GOT3 (cell line): ENCODE measurements around the gene MUSTN1.

Experiments used
- DNase-seq: peaks from one replicate; lab custom pipeline; 2025; ENCODE audit warnings: mixed read lengths; lab: John Stamatoyannopoulos, UW

The MUSTN1 gene

GRCh38 chr3:52834871-52835501 lies at the start of gene MUSTN1:
Gene MUSTN1 (minus strand): TSS chr3:52835019. CDS start chr3:52834948, 71 bp downstream.
- DNase-seq, result no peak

- DNase-seq, result no peak
Observed at GRCh38 chr3:52882377-52882776, 47.6 kb upstream of the MUSTN1 start.

- no peak for DNase-seq
Observed at GRCh38 chr3:52881871-52882270, 47.1 kb upstream of the MUSTN1 start.

GRCh38 chr3:52880474-52880873 lies 45.7 kb upstream of the MUSTN1 start:
- DNase-seq, result no peak

- no peak for DNase-seq
Observed at GRCh38 chr3:52880047-52880446, 45.2 kb upstream of the MUSTN1 start.

- no peak for DNase-seq
Observed at GRCh38 chr3:52879581-52879980, 44.8 kb upstream of the MUSTN1 start.

- no peak for DNase-seq
Observed at GRCh38 chr3:52879090-52879489, 44.3 kb upstream of the MUSTN1 start.

- no peak for DNase-seq
Observed at GRCh38 chr3:52877085-52877484, 42.3 kb upstream of the MUSTN1 start.

- DNase-seq, result no peak
Observed at GRCh38 chr3:52874864-52875587, 40.2 kb upstream of the MUSTN1 start.

GRCh38 chr3:52874160-52874701 lies 39.4 kb upstream of the MUSTN1 start:
- DNase-seq, result no peak

GRCh38 chr3:52873433-52874159 lies 38.8 kb upstream of the MUSTN1 start:
- DNase-seq, result no peak

GRCh38 chr3:52872245-52872644 lies 37.4 kb upstream of the MUSTN1 start:
- no peak for DNase-seq

GRCh38 chr3:52871761-52872160 lies 36.9 kb upstream of the MUSTN1 start:
- no peak for DNase-seq

GRCh38 chr3:52870471-52870870 lies 35.7 kb upstream of the MUSTN1 start:
- DNase-seq, result no peak

GRCh38 chr3:52866427-52866826 lies 31.6 kb upstream of the MUSTN1 start:
- DNase-seq, result no peak

GRCh38 chr3:52865994-52866393 lies 31.2 kb upstream of the MUSTN1 start:
- DNase-seq, result no peak

GRCh38 chr3:52860424-52860768 lies 25.6 kb upstream of the MUSTN1 start:
- DNase-seq, result no peak

GRCh38 chr3:52859686-52860423 lies 25.0 kb upstream of the MUSTN1 start:
- DNase-seq, result no peak

GRCh38 chr3:52857864-52858263 lies 23.0 kb upstream of the MUSTN1 start:
- no peak for DNase-seq

GRCh38 chr3:52857133-52857532 lies 22.3 kb upstream of the MUSTN1 start:
- DNase-seq, result no peak

- no peak for DNase-seq
Observed at GRCh38 chr3:52856666-52857065, 21.8 kb upstream of the MUSTN1 start.

GRCh38 chr3:52854013-52854412 lies 19.2 kb upstream of the MUSTN1 start:
- no peak for DNase-seq
